KBM-7 (cell line): ENCODE measurements around the gene AGO1.
"Not testable (repeated sequence)": the region's sequence is repeated elsewhere in the genome, so short reads cannot be mapped to it uniquely, and the experiment has no call there.

Experiments
- DNase-seq: peaks from one replicate; pipeline ENCODE4 v3.0.0-alpha.2; 2015
- in situ Hi-C: fragments of 300-500 bp; cut with MboI; formaldehyde crosslinking; loops from 2 replicates; pipeline ENCODE4 v1.14.3; 2020; ENCODE audit warnings: low sequenced_read_pairs, low pct_unique_long_range_greater_than_20kb, mixed read lengths

The AGO1 gene

GRCh38 chr1:35864813-35865212 lies 18.2 kb upstream of the AGO1 start:
- in situ Hi-C loops: no loop called here
- no peak for DNase-seq

GRCh38 chr1:35866991-35867390 lies 16.0 kb upstream of the AGO1 start:
- in situ Hi-C loops: no loop called here
- peak; percentile 40 for DNase-seq

- in situ Hi-C loops, DNase-seq: not testable (repeated sequence)
Observed at GRCh38 chr1:35869245-35869950, 13.6 kb upstream of the AGO1 start.

- in situ Hi-C loops: no loop called here
- DNase-seq: no peak
Observed at GRCh38 chr1:35870651-35871309, 12.2 kb upstream of the AGO1 start.

GRCh38 chr1:35873243-35873750 lies 9.7 kb upstream of the AGO1 start:
- in situ Hi-C loops: no loop called here
- no peak for DNase-seq

GRCh38 chr1:35874115-35874514 lies 8.9 kb upstream of the AGO1 start:
- in situ Hi-C loops: not testable (repeated sequence)

GRCh38 chr1:35876988-35877387 lies 6.0 kb upstream of the AGO1 start:
- in situ Hi-C loops: no loop called here
- DNase-seq: no peak

More at GRCh38 chr1:35874115-35874514, 8.9 kb upstream of the AGO1 start:
- DNase-seq: not testable (repeated sequence)

GRCh38 chr1:35881850-35882273 lies 1.1 kb upstream of the AGO1 start:
- in situ Hi-C loops: no loop called here
- DNase-seq: no peak

- in situ Hi-C loops: no loop called here
- DNase-seq: no peak
Observed at GRCh38 chr1:35882586-35882944, 444 bp upstream of the AGO1 start.

- in situ Hi-C loops: no loop called here
Observed at GRCh38 chr1:35883635-35884101, 659 bp downstream of the AGO1 start.

GRCh38 chr1:35884934-35885333 lies 1.9 kb downstream of the AGO1 start:
- in situ Hi-C loops: no loop called here
- no peak for DNase-seq

More at GRCh38 chr1:35883635-35884101, 659 bp downstream of the AGO1 start:
- DNase-seq: no peak

GRCh38 chr1:35885961-35886558 lies 3.1 kb downstream of the AGO1 start:
- no peak for DNase-seq
- in situ Hi-C loops: no loop called here

GRCh38 chr1:35886577-35887431 lies 3.8 kb downstream of the AGO1 start:
- in situ Hi-C loops: no loop called here
- DNase-seq: peak; percentile 79

- DNase-seq: no peak
- in situ Hi-C loops: no loop called here
Observed at GRCh38 chr1:35887508-35887907, 4.5 kb downstream of the AGO1 start.

- in situ Hi-C loops: no loop called here
Observed at GRCh38 chr1:35888255-35888654, 5.2 kb downstream of the AGO1 start.

GRCh38 chr1:35888981-35889380 lies 6.0 kb downstream of the AGO1 start:
- DNase-seq: peak; percentile 41
- in situ Hi-C loops: not testable (repeated sequence)

More at GRCh38 chr1:35888255-35888654, 5.2 kb downstream of the AGO1 start:
- DNase-seq: no peak

GRCh38 chr1:35893051-35893879 lies 10.3 kb downstream of the AGO1 start:
- in situ Hi-C loops: no loop called here
- no peak for DNase-seq

- peak; percentile 72 for DNase-seq
- in situ Hi-C loops: no loop called here
Observed at GRCh38 chr1:35894183-35894582, 11.2 kb downstream of the AGO1 start.
